GM13976 (cell line): Measurements from ENCODE around the gene SYCP2.

ENCODE experiments used
- DNase-seq: peaks from one replicate; pipeline ENCODE4 v3.0.0; 2012; ENCODE audit warnings: low spot score
- CTCF ChIP-seq: IDR thresholded peaks from 2 replicates; pipeline ENCODE4 v1.5.1; 2012; ENCODE audit warnings: borderline replicate concordance, mild to moderate bottlenecking; ENCODE audit not compliant: insufficient read depth; ENCODE audit errors: extremely low read depth, missing control alignments, control extremely low read depth
- in situ Hi-C: fragments of 300-500 bp; cut with MboI; formaldehyde crosslinking; loops from one replicate; pipeline ENCODE4 v1.12.0; 2022; ENCODE audit warnings: low sequenced_read_pairs, mixed read lengths, inconsistent platforms; ENCODE audit not compliant: unreplicated experiment

Gene SYCP2

GRCh38 chr20:59888050-59888449, 45.4 kb downstream of the SYCP2 start:
- in situ Hi-C loops = no loop called here
- no peak for TF ChIP-seq CTCF
- no peak for DNase-seq

- in situ Hi-C loops = no loop called here
- TF ChIP-seq CTCF = no peak
- DNase-seq = no peak
Observed at GRCh38 chr20:59884494-59884893, 48.9 kb downstream of the SYCP2 start.

- no peak for TF ChIP-seq CTCF
- DNase-seq = no peak
- in situ Hi-C loops = no loop called here
Observed at GRCh38 chr20:59880198-59880597, 53.2 kb downstream of the SYCP2 start.

- in situ Hi-C loops = no loop called here
- TF ChIP-seq CTCF = no peak
- DNase-seq = no peak
Observed at GRCh38 chr20:59873409-59873808, 60.0 kb downstream of the SYCP2 start.

- no peak for DNase-seq
- in situ Hi-C loops = no loop called here
- TF ChIP-seq CTCF = no peak
Observed at GRCh38 chr20:59871096-59871495, 62.3 kb downstream of the SYCP2 start.

- DNase-seq = no peak
- in situ Hi-C loops = no loop called here
- no peak for TF ChIP-seq CTCF
Observed at GRCh38 chr20:59866338-59866737, 67.1 kb downstream of the SYCP2 start.

- no peak for DNase-seq
- in situ Hi-C loops = no loop called here
- TF ChIP-seq CTCF = no peak
Observed at GRCh38 chr20:59864726-59865125, 68.7 kb downstream of the SYCP2 start.
